Measurements from ENCODE around the gene MICALL2.

GRCh38 chr7:1455241-1455939 is 3.9 kb downstream of the MICALL2 start:
- TF ChIP-seq RAD21 (conservative IDR thresholded peaks at IDR 0.05) (no peak), CTCF (IDR thresholded peaks at IDR 0.05; ENCODE audit: poor library complexity, severe bottlenecking) (no peak)

Data from neural cell (in vitro differentiated cells).